ENCODE data around the gene DHRS12. TPM values are rescaled to one million over a fixed set of nuclear protein-coding genes. Genes with fewer than 3 reads are reported as not detected.

Gene DHRS12
- total and polyA plus RNA-seq, 8 donors: 13.8 to 39.4 (median 26.5) TPM

DNA sequence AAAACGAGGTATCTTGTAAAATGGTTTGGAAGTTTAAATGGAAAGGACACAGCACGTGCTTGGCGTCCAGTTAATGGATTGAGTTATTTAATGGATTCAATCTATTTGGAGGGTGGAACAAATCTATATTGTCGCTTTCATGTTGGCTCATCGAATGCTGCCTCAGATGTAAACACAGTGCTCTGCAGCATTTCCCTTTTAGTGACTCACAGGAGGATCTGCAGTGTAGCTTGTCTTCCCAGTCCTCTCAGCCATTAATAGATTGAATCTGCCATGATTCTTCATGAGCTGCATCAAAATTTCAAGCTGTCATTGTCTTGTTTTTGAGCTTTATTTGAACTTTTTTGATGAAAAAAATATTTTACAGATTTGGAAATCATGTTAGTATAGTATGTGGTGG lies 44.7 kb downstream of the DHRS12 start:
- intact Hi-C loops (cut with DNase I): no loop called here
- H3K36me3 ChIP-seq: peaks cover 0 to 44% (median 22%) of the 10 kb centered on the region in 3 donors
- no peak for ATAC-seq
- no peaks in the 10 kb centered on the region for H3K9me3 ChIP-seq
- no peaks in the 10 kb centered on the region for H3K27me3 ChIP-seq
- TF ChIP-seq, protein P1, sequence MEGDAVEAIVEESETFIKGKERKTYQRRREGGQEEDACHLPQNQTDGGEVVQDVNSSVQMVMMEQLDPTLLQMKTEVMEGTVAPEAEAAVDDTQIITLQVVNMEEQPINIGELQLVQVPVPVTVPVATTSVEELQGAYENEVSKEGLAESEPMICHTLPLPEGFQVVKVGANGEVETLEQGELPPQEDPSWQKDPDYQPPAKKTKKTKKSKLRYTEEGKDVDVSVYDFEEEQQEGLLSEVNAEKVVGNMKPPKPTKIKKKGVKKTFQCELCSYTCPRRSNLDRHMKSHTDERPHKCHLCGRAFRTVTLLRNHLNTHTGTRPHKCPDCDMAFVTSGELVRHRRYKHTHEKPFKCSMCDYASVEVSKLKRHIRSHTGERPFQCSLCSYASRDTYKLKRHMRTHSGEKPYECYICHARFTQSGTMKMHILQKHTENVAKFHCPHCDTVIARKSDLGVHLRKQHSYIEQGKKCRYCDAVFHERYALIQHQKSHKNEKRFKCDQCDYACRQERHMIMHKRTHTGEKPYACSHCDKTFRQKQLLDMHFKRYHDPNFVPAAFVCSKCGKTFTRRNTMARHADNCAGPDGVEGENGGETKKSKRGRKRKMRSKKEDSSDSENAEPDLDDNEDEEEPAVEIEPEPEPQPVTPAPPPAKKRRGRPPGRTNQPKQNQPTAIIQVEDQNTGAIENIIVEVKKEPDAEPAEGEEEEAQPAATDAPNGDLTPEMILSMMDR (IDR thresholded peaks at IDR 0.05): no peak
- FAIRE-seq: no peak
- peaks cover 0 to 8% (median 0%) of the 10 kb centered on the region in 3 donors for H3K4me1 ChIP-seq
- no peak for DNase-seq
- H3K27ac ChIP-seq: no peak overlapping the region
- no peak overlapping the region for H3K4me3 ChIP-seq
- 88 to 96% methylated on average over 5 of the region's 5 CpGs for WGBS, 2 donors

DNA sequence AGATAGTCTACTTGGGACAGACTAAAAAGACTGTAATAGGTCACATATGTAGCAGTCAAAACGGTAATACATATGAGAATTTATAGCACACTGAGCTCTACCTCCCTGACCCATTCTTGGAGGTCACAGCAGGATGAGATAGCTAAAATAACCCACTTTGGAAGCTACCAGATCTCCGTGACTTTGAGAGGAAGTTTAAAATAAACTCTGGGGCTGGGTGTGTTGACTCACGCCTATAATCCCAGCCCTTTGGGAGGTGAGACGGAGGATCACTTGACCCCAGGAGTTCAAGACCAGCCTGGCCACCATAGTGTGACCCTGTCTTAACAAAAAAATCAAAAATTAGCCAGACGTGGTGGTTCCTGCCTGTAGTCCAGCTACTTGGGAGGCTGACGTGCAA lies 45.3 kb downstream of the DHRS12 start:
- FAIRE-seq (no peak), DNase-seq (no peak), ATAC-seq (no peak)
- Histone ChIP-seq H3K4me3 (no peak overlapping the region), H3K36me3 (peaks cover 0 to 44% (median 22%) of the 10 kb centered on the region in 3 donors), H3K27me3 (no peaks in the 10 kb centered on the region), H3K27ac (no peak overlapping the region), H3K4me1 (peaks cover 0 to 3% (median 0%) of the 10 kb centered on the region in 3 donors), H3K9me3 (no peaks in the 10 kb centered on the region)
- intact Hi-C loops (cut with DNase I): no loop called here
- 83 to 90% methylated on average over 6 of the region's 6 CpGs for WGBS, 2 donors
- TF ChIP-seq, protein P1 (IDR thresholded peaks at IDR 0.05): no peak

DNA sequence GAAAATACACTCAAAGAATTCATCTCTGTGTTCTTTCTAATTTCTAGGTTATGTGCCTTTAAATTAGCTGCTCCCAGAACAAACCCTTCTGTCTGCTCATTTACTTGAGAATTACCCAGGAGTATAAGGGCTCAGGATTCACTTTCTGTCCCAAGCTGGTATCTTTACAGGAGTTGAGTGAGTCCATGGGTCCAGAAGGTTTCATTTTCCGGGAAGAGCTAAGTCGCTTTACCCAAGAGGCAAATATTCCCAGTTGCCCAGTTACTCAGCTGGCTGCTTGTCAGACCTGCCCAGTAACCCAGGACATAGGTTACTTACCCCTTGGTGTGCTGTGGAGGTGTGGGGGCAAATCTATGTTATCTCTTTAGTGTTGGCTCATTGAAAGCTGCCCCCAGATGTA lies 47.3 kb downstream of the DHRS12 start:
- intact Hi-C loops (cut with DNase I): no loop called here
- Histone ChIP-seq H3K4me1 (peaks cover 0 to 2% (median 0%) of the 10 kb centered on the region in 3 donors), H3K4me3 (no peak overlapping the region), H3K9me3 (no peaks in the 10 kb centered on the region), H3K36me3 (peaks cover 0 to 60% (median 22%) of the 10 kb centered on the region in 3 donors), H3K27ac (no peak overlapping the region), H3K27me3 (no peaks in the 10 kb centered on the region)
- WGBS, 2 donors: 83 to 85% methylated on average over 2 of the region's 2 CpGs
- no peak for DNase-seq
- no peak for FAIRE-seq
- peak in 2 of 4 donors; percentile 22 to 41 for ATAC-seq
- TF ChIP-seq, protein P1 (IDR thresholded peaks at IDR 0.05): no peak

DNA sequence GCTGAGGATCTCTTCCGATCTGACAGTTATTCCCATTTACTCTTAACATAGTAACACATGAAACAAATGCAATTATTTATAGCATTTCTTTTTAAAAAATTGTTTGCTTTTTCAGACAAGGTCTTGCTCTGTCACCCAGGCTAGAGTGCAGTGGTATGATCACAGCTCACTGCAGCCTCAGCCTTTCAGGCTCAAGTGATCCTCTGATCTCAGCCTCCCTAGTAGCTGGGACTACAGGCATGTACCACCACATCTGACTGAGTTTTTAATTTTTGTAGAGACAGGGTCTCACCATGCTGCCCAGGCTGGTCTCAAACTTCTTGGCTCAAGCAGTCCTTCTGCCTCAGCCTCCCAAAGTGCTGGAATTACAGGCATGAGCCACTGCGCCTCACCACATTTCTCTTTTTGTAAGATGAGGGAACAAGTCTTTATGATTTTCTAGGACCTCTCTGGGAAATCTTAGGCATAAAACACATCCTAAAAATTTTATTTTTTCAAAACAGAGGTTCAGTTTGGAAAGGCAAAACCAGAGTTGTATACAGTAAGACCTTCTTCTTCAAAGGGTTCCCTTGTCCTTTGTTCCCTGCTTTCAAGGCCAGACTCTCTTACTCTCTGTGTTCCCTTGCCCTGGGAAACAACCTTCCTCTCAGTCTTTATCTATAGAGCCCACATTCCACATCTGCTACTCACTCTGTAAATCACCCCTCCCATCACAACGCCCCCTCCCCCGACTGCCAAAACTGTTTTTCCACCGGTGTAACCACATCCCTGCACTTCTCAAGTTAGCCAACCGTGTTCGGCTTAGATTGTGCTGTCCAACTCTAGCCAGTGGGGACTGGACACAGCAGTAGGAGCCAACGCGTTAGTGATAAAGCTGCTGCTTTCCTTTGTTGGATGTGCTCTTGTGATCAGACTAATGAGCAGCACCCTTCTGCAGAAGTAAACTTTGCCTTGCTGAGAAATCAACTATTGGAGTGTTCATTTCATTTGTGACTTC lies 56.2 kb downstream of the DHRS12 start:
- Histone ChIP-seq H3K36me3 (peaks cover 0 to 11% (median 0%) of the 10 kb centered on the region in 3 donors), H3K4me3 (no peak overlapping the region), H3K4me1 (peaks cover 2 to 28% (median 11%) of the 10 kb centered on the region in 3 donors), H3K27me3 (no peaks in the 10 kb centered on the region), H3K27ac (no peak overlapping the region), H3K9me3 (no peaks in the 10 kb centered on the region)
- TF ChIP-seq, protein P1 (IDR thresholded peaks at IDR 0.05): no peak
- WGBS, 2 donors: 78 to 87% methylated on average over 9 of the region's 9 CpGs
- DNase-seq (no peak), ATAC-seq (peak in 1 of 4 donors; percentile 17), FAIRE-seq (no peak)
- intact Hi-C loops (cut with DNase I): no loop called here

All from pancreas (tissue), 10 donors.